RWPE2 (cell line): ENCODE measurements around the gene ENTPD2.

Experiments
- ATAC-seq: fragments of 200-7000 bp; cut with Tn5 transposase; 3 replicates; pipeline ENCODE4 v1.9.1; 2021; ENCODE audit warnings: low read depth
- DNase-seq: peaks from one replicate; pipeline ENCODE4 v3.0.0-alpha.2; 2020; ENCODE audit warnings: low spot score
- H3K27ac ChIP-seq: fragments of 450-650 bp; 2 replicates; pipeline ENCODE4 v1.5.1; 2017; ENCODE audit warnings: mild to moderate bottlenecking; ENCODE audit not compliant: poor library complexity, severe bottlenecking
- H3K27me3 ChIP-seq: fragments of 250-450 bp; sonication (Bioruptor Pico); 2 replicates; pipeline ENCODE4 v1.5.1; 2021; ENCODE audit warnings: mild to moderate bottlenecking, moderate library complexity; ENCODE audit not compliant: insufficient read depth, poor library complexity, severe bottlenecking
- H3K36me3 ChIP-seq: fragments of 250-450 bp; sonication (Bioruptor Pico); 2 replicates; pipeline ENCODE4 v1.5.1; 2020; ENCODE audit warnings: low read depth, mild to moderate bottlenecking, moderate library complexity
- H3K4me1 ChIP-seq: fragments of 250-450 bp; sonication (Bioruptor Pico); 2 replicates; pipeline ENCODE4 v1.5.1; 2021; ENCODE audit warnings: mild to moderate bottlenecking, moderate library complexity; ENCODE audit not compliant: insufficient read depth, poor library complexity, severe bottlenecking
- H3K4me3 ChIP-seq: fragments of 250-450 bp; sonication (Bioruptor Pico); 2 replicates; pipeline ENCODE4 v1.5.1; 2021; ENCODE audit warnings: mild to moderate bottlenecking, moderate library complexity; ENCODE audit not compliant: severe bottlenecking
- H3K9me3 ChIP-seq: fragments of 250-450 bp; sonication (Bioruptor Pico); 2 replicates; pipeline ENCODE4 v1.5.1; 2021; ENCODE audit warnings: mild to moderate bottlenecking, moderate library complexity; ENCODE audit not compliant: severe bottlenecking
- TF ChIP-seq, protein P1 (sequence below): fragments of 450-650 bp; IDR thresholded peaks from one replicate; pipeline ENCODE4 v1.5.1; 2017; ENCODE audit warnings: mild to moderate bottlenecking, moderate library complexity; ENCODE audit not compliant: poor library complexity, severe bottlenecking

Gene ENTPD2

DNA sequence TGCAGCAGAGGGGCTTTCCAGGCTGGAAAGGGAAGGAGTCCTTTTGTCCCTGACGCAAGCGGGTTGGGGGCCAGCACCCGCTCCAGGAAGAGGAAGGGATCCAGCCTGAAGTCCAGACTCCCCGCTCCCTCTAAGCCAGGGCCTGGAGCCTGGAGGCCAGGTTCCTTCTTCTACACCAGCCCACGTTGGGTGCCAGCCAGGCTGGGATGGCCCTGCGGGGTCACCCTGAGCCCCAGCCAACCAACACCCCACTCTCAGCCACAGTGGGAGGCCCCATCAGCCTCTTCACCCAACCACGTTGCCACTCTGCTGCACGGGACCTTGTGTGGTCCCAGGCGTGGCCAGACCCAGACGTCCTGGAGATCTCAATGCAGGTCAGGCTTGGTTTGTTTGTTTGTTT is 21.0 kb downstream of the ENTPD2 start:
- no peaks in the 10 kb centered on the region for H3K27me3 ChIP-seq
- TF ChIP-seq, protein P1, sequence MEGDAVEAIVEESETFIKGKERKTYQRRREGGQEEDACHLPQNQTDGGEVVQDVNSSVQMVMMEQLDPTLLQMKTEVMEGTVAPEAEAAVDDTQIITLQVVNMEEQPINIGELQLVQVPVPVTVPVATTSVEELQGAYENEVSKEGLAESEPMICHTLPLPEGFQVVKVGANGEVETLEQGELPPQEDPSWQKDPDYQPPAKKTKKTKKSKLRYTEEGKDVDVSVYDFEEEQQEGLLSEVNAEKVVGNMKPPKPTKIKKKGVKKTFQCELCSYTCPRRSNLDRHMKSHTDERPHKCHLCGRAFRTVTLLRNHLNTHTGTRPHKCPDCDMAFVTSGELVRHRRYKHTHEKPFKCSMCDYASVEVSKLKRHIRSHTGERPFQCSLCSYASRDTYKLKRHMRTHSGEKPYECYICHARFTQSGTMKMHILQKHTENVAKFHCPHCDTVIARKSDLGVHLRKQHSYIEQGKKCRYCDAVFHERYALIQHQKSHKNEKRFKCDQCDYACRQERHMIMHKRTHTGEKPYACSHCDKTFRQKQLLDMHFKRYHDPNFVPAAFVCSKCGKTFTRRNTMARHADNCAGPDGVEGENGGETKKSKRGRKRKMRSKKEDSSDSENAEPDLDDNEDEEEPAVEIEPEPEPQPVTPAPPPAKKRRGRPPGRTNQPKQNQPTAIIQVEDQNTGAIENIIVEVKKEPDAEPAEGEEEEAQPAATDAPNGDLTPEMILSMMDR: no peak
- ATAC-seq: no peak
- no peak for DNase-seq
- no peaks in the 10 kb centered on the region for H3K9me3 ChIP-seq
- H3K36me3 ChIP-seq: no peaks in the 10 kb centered on the region
- H3K4me3 ChIP-seq: no peak overlapping the region
- no peak overlapping the region for H3K27ac ChIP-seq
- peaks cover 4% of the 10 kb centered on the region for H3K4me1 ChIP-seq

DNA sequence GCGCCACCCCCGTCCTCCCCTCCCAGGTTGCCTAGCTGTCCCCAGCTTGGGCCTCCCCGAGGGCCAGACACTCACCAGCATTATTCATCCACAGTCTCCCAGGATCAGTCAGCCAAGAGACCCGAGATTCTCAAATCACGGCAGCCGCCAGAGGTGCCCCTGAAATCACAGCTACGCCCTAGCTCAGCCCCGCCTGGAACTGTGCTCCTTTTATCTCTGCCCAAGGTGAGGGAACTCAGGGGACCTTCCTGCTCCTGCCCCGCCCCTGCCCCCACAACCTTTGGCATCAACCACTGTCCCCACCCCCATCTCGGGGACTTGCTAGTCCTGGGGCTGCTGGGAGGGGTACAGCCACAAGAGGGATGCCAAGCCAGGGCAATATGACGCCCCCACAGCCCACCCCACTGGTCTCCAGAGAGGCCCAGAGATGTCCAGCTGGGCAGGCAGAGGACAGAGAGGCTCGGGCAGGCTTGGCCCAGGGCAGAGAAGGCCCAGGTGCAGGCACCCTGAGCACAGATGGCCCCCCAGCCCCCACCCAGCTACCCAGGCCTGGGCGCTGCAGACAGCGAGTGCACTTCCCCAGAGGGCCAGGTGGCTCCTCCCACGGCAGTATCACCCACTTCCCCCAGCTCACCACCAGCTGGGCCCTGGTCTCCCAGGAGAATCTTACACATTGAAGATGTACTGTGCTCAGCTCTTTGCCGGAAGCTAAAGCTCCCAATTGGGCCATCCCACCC is 21.8 kb downstream of the ENTPD2 start, which contains the start of gene FUT7:
Gene FUT7 (minus strand): TSS at position 185 of the 737 bp plus-strand sequence. CDS start 97 bp downstream, at position 88.
- no peaks in the 10 kb centered on the region for H3K27me3 ChIP-seq
- ATAC-seq: no peak
- no peaks in the 10 kb centered on the region for H3K36me3 ChIP-seq
- no peak for DNase-seq
- H3K9me3 ChIP-seq: no peaks in the 10 kb centered on the region
- H3K4me1 ChIP-seq: peaks cover 4% of the 10 kb centered on the region
- H3K27ac ChIP-seq: no peak within 1 kb of the TSS
- no peak within 1 kb of the TSS for H3K4me3 ChIP-seq
- TF ChIP-seq, protein P1: no peak

DNA sequence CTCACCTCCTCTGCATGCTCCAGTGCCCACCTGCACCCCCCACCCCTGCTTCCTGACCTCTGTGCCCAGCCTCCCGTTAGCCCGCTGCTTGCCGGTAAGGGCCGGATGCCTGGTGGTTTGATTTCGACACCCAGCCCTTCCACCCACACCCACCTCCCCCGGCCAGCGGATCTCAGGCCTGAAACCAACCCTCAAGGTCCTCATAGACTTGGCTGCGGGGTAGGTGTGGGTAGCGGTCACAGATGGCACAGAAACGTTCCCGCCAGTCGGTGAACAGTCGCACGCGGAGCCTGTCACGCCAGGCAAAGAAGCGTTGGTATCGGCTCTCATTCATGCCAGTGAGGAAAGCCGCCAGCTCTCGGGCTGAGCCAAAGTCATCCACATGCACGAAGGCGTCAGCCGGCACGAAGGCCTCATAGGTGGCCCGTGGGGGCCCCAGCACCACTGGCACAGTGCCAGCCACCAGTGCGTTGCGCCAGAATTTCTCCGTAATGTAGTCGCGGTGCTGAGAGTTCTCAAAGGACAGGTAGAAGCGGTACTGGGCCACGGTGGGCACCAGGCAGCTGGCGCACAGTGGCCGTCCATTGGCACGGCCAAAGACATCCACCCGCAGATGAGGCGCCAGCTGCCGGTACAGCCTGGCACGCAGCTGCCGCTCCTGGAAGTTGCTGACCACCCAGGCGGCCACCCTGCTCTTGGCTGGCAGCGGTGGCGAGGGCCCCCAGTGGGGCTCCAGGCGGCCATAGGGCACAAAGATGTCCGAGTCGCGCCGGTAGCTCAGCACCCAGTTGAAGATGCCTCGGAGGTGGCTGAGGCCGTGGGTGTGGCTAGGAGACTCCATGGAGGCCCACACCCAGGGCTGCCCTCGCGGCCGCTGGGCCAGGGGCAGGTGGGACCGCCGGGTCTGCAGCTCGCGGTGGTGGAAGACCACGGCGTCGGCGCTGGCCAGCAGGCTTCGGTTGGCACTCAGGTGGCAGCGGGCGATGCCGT is 23.0 kb downstream of the ENTPD2 start:
- DNase-seq (no peak), ATAC-seq (no peak)
- Histone ChIP-seq H3K36me3 (no peaks in the 10 kb centered on the region), H3K27me3 (no peaks in the 10 kb centered on the region), H3K4me1 (peaks cover 4% of the 10 kb centered on the region), H3K27ac (no peak overlapping the region), H3K9me3 (no peaks in the 10 kb centered on the region), H3K4me3 (no peak overlapping the region)
- TF ChIP-seq, protein P1: no peak

DNA sequence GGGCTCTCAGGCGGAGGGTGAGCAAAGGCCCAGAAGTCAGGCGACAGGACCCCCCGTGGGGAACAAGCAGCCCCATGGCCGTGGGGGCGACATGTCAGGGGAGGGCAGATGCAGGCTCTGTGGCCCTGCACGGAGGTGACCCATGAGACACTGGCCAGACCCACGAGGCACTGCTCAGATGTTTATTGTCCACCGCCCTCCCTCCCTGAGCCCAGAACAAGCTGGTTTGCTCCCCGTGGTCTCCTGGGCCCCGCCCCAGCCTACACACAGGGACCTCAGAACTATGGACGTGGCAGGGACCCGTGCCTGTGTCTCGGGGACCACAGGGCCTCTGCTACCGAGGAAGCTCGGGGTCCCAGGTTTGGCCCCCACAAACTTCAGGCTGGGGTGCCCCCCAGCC is 23.9 kb downstream of the ENTPD2 start:
- Histone ChIP-seq H3K27ac (no peak overlapping the region), H3K36me3 (no peaks in the 10 kb centered on the region), H3K4me1 (peaks cover 4% of the 10 kb centered on the region), H3K27me3 (no peaks in the 10 kb centered on the region), H3K9me3 (no peaks in the 10 kb centered on the region), H3K4me3 (no peak overlapping the region)
- TF ChIP-seq, protein P1: no peak
- ATAC-seq: no peak
- no peak for DNase-seq
